ENCODE results near the gene THRB.

The THRB gene

DNA sequence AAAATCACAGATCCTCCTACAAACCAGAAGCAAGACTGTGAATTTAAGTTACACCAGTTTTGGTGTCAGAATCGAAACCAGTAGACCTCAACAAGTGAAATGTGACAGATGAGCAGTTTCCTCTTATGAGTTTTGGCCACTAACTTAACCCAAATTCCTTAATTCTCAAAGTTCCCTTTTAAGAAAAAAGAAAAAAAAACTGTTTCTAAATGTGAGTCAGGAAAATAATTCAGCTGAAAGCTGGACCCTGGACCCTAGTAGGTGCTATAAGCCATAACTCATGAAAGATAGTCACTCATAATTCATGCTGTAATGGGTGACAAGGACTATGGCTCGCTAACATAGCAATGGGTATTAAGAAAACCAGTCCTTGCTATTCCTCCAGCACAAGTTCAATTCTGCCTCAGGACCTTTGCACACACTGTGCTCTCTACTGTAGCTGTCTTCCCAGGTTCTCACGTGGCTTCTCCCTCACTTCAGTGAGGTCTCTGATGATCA, 9.0 kb upstream of the THRB start:
- Histone ChIP-seq H3K4me2 (ENCODE audit: low read depth, low read length, poor library complexity, severe bottlenecking) (no peak overlapping the region), H3K9ac (ENCODE audit: low read length) (no peak overlapping the region), H3K4me3 (ENCODE audit: insufficient read depth, low read length, poor library complexity, severe bottlenecking) (no peak overlapping the region), H3K79me2 (ENCODE audit: insufficient read depth, low read length) (no peaks in the 10 kb centered on the region), H3K9me3 (ENCODE audit: insufficient read depth, low read length) (no peaks in the 10 kb centered on the region), H3K27ac (ENCODE audit: low read depth, low read length) (no peak overlapping the region), H3K27me3 (ENCODE audit: low read length) (no peaks in the 10 kb centered on the region), H3K9me2 (replicated peaks; ENCODE audit: insufficient read depth, low read length) (no peaks in the 10 kb centered on the region), H2AFZ (ENCODE audit: low read depth, low read length, severe bottlenecking) (no peak overlapping the region), H3F3A (ENCODE audit: insufficient read depth) (no peaks in the 10 kb centered on the region), H4K20me1 (ENCODE audit: low read depth, low read length) (no peaks in the 10 kb centered on the region), H3K36me3 (ENCODE audit: low read length) (no peaks in the 10 kb centered on the region)
- TF ChIP-seq EZH2phosphoT487 (conservative IDR thresholded peaks at IDR 0.05; ENCODE audit: low read length) = no peak
- TF ChIP-seq, protein P1, sequence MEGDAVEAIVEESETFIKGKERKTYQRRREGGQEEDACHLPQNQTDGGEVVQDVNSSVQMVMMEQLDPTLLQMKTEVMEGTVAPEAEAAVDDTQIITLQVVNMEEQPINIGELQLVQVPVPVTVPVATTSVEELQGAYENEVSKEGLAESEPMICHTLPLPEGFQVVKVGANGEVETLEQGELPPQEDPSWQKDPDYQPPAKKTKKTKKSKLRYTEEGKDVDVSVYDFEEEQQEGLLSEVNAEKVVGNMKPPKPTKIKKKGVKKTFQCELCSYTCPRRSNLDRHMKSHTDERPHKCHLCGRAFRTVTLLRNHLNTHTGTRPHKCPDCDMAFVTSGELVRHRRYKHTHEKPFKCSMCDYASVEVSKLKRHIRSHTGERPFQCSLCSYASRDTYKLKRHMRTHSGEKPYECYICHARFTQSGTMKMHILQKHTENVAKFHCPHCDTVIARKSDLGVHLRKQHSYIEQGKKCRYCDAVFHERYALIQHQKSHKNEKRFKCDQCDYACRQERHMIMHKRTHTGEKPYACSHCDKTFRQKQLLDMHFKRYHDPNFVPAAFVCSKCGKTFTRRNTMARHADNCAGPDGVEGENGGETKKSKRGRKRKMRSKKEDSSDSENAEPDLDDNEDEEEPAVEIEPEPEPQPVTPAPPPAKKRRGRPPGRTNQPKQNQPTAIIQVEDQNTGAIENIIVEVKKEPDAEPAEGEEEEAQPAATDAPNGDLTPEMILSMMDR (IDR thresholded peaks at IDR 0.05; ENCODE audit: insufficient read depth, low read length, poor library complexity, severe bottlenecking) = no peak

DNA sequence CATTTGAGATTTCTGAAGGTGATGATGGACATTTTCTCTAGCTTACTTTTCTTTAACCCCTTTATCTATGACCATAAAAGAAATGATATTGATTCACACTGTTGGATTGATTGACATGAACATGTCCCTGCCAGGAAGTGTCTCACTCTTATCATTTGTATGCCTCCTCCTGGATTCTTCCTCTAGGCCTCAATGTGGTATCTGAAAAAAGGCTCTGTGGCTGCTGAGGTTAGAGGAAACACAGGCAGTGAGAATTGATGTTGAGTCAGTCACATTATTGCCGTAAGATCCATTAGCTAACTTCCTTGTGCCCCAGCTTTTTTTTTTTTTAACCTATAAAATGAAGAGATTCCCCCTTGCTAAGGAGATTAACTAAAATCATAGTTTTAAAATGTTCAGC, 8.0 kb upstream of the THRB start:
- Histone ChIP-seq H4K20me1 (ENCODE audit: low read depth, low read length) (no peaks in the 10 kb centered on the region), H3F3A (ENCODE audit: insufficient read depth) (no peaks in the 10 kb centered on the region), H3K79me2 (ENCODE audit: insufficient read depth, low read length) (no peaks in the 10 kb centered on the region), H3K36me3 (ENCODE audit: low read length) (no peaks in the 10 kb centered on the region), H3K9me3 (ENCODE audit: insufficient read depth, low read length) (no peaks in the 10 kb centered on the region), H3K9ac (ENCODE audit: low read length) (no peak overlapping the region), H3K9me2 (replicated peaks; ENCODE audit: insufficient read depth, low read length) (no peaks in the 10 kb centered on the region), H3K4me3 (ENCODE audit: insufficient read depth, low read length, poor library complexity, severe bottlenecking) (no peak overlapping the region), H2AFZ (ENCODE audit: low read depth, low read length, severe bottlenecking) (no peak overlapping the region), H3K4me2 (ENCODE audit: low read depth, low read length, poor library complexity, severe bottlenecking) (no peak overlapping the region), H3K27me3 (ENCODE audit: low read length) (no peaks in the 10 kb centered on the region), H3K27ac (ENCODE audit: low read depth, low read length) (no peak overlapping the region)
- TF ChIP-seq, protein P1 (IDR thresholded peaks at IDR 0.05; ENCODE audit: insufficient read depth, low read length, poor library complexity, severe bottlenecking) = no peak
- no peak for TF ChIP-seq EZH2phosphoT487 (conservative IDR thresholded peaks at IDR 0.05; ENCODE audit: low read length)

DNA sequence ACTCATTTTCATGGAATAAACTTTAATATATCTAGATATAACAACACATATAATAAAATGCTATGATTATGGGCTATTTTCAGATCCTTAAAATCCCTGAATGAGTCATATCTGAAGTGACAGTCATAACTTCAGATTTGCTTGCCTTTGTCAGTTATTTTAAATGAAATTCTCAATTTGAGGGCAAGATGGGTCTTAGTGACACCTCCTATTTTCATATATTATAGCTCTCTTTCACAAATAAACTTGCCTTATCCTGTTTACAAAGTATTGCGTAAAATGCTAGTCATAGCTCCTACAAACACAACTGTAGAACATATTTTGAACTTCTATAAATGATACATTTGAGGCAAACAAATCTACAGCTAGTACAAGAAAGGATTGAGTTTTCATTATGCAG, 6.2 kb upstream of the THRB start:
- no peak for TF ChIP-seq EZH2phosphoT487 (conservative IDR thresholded peaks at IDR 0.05; ENCODE audit: low read length)
- TF ChIP-seq, protein P1 (IDR thresholded peaks at IDR 0.05; ENCODE audit: insufficient read depth, low read length, poor library complexity, severe bottlenecking) = no peak
- Histone ChIP-seq H3K4me3 (ENCODE audit: insufficient read depth, low read length, poor library complexity, severe bottlenecking) (no peak overlapping the region), H3K79me2 (ENCODE audit: insufficient read depth, low read length) (no peaks in the 10 kb centered on the region), H3K4me2 (ENCODE audit: low read depth, low read length, poor library complexity, severe bottlenecking) (no peak overlapping the region), H4K20me1 (ENCODE audit: low read depth, low read length) (no peaks in the 10 kb centered on the region), H3F3A (ENCODE audit: insufficient read depth) (no peaks in the 10 kb centered on the region), H3K9me3 (ENCODE audit: insufficient read depth, low read length) (no peaks in the 10 kb centered on the region), H3K36me3 (ENCODE audit: low read length) (no peaks in the 10 kb centered on the region), H2AFZ (ENCODE audit: low read depth, low read length, severe bottlenecking) (no peak overlapping the region), H3K27me3 (ENCODE audit: low read length) (no peaks in the 10 kb centered on the region), H3K27ac (ENCODE audit: low read depth, low read length) (no peak overlapping the region), H3K9ac (ENCODE audit: low read length) (no peak overlapping the region), H3K9me2 (replicated peaks; ENCODE audit: insufficient read depth, low read length) (no peaks in the 10 kb centered on the region)

Data from SU-DHL-6 (cell line).